ENCODE data around the gene GLCE.

GLCE gene

DNA sequence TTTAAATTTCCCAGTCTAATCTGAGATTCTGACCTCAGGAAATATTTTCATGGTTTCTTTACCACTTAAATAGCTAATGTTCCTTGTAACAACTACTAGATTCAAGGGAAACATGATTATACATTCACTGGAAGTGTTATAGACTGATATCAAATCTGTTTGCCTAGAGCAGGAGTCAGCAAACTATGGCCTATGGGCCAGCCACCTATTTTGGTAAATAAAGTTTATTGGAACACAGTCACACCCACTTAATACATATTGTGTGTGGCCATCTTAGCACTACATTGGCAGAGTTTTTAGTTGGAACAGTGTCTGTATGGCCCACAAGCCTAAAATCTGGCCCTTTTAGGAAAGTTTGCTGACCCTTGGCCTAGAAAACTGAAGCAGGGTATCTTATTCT is 50.1 kb downstream of the GLCE start:
- DNase-seq: no peak

DNA sequence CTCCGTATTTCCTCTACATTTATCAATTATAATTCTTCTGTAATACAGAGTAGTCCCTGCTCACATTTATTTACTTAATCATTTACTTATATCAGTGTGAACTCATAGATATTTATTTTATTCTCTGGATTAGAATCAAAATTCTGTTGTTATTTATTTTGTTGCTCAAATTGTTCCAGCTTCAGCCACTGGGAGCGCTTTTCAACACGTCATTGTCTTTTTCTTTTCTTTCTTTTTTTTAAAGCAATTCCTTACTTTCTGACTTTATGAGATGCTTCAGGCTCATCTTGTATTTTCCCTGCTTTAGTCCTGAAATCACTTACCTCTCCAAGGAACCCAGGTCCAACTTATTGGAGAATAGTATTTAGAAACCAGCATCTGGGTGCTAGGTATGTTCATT is 53.4 kb downstream of the GLCE start:
- DNase-seq: no peak

DNA sequence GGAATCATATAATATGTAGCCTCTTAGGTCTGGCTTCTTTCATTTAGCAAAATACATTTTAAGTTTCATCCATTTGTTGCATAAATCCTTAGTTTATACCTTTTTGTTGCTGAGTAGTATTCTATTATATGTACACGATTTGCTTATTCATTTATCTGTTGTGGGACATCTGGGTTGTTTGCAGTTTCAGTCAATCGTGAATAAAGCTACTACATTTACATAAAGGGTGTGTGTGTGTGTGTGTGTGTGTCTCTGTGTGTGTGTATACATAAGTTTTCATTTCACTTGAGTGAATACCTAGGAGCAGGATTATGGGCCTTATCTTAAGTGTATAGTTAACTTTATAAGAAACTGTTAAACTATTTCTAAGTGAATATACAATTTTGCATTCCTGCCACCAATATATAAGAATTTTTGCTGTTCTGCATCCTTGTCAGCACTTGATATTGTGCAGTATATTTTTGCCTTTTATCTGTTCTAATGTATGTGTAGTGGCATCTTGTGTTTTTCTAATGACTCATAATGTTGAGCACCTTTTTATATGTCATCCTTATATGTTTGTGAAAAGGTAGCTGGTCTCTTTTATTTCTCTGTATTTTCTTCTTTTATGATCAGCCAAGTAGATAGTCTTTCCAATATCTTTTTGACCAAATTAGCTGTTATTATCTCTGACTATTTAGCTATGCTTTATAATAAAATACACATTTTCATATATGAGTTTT is 55.0 kb downstream of the GLCE start:
- no peak for DNase-seq

DNA sequence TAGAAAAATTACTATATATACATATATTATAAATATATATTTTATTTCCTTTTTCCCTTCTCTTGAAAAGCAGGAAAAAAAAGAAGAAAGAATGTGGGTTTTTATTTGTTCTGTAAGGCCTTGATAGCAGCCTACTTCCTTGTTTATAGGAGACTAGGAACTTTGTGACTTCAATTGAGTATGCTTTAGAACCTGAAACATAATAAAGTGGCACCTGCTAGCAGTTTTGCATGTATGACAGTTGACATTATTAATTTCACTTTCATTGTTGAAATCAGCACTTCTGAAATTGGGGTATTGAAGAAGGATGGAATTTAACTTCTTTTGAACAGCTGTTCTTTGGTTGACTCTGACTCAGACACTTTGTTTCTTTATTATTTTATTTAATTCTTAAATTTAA is 56.9 kb downstream of the GLCE start:
- no peak for DNase-seq

DNA sequence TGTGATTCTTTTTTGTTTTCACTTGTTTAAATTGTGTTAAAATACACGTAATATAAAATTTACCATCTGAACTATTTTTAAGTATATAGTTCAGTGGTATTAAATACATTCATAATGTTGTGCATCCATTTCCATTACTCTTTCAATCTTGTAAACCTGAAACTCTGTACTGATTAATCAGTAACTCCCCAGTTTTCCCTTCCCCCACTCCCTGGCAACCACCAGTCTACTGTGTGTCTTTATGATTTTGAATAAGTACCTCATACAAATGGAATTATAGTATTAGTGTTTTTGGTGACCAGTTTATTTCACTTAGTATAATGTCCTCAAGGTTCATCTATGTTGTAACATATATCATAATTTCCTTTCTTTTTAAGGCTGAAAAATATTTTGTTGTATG is 59.3 kb downstream of the GLCE start:
- no peak for DNase-seq

DNA sequence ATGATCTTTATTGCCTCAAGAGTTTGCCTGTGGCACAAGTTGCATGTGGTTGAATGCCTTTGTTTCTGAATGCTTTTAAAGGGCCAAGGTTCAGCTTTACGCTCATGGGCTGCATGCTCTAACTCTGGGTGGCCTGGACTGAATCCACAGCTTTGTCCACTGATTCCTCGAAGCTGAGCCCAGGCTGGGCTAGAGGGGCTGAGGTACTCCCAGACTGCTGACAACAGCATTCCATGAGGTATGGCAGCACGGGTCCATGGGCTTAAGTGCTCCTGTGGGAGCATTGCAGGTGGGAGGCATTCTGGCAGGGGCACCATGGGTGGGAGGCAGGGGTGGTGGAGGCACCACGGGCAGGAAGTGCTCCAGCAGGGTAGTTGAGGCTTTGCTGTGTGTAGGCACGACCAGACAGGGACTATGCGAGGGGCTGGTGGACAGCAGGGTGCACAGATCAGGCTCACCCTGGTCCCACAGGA is 61.6 kb downstream of the GLCE start:
- DNase-seq: no peak

DNA sequence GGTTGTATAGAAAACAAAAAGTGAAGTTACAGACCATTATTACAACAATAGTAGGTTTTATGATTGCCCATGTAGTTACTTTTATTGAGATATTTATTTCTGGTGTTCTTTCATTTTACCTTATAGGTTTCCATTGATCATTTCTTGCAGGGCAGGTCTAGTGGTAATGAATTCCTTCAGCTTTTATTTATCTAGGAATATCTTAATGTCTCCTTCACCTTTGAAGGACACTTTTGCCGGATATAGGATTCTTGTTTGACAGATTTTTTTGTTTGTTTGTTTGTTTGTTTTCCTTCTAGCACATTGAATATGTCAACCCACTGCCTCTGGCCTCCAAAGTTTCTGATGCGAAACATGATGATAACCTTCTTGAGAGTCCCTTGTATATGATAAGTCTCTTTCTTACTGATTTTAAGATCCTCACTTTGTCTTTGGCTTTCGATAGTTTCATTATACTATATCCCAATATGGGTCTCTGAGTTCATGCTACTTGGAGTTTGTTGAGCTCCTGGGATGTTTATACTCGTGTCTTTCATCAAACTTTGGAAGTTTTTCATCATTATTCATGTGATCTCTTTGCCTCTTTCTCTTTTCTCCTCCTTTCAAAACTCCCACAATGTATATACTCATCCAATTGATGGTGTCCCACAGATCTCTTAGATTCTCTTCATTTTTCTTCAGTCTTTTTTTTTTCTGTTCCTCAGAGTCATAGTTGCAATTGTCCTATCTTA is 62.8 kb downstream of the GLCE start:
- DNase-seq: no peak

DNA sequence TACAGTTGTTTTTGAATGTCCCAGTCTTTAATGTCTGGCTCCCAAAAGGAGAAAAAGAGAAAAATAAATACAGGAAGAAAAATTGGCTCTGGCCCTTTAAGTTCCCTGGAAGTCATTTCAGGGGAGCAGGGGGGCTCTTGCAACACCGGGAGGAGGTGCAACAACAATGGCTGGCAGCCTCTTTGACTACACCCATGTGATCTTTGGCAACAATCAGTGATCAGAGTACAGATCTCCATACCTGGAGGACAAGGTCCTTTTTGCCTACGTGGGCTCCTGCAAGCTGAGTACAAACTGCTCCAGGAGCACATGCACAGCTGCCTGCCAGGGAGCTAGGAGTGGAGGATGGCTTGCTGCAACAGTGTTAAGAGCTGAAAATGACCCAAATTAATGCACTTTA is 63.9 kb downstream of the GLCE start:
- no peak for DNase-seq

DNA sequence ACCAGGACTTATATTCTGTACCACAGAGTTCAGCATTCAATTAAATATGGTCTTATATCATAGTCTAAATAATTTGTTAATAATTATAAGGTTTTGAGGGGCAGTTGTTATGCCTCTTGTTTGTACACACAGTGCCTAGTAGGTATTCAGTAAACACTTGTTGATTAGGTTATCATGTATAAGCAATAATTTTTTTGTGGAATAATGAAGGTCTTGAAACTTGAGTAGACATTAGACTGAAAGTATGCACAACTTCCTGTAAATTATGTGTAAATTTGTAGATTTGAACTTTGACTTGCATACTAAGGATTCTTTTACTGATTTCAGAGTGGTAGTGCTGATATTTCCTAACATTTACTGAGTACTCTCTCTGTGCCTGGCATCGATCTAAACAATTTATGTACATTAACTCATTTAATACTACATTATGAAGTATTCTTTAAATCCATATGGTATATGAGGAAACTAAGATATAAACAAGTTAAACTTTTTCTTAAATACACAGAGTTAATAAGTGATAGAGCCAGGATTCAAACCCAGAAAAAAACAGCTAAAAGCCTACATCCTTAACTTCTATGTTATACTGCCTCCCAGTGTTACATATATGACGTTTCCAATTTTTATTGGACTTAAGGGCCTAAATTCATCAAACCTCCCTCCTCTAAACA is 65.1 kb downstream of the GLCE start:
- peak; percentile 25 to 50 for DNase-seq

DNA sequence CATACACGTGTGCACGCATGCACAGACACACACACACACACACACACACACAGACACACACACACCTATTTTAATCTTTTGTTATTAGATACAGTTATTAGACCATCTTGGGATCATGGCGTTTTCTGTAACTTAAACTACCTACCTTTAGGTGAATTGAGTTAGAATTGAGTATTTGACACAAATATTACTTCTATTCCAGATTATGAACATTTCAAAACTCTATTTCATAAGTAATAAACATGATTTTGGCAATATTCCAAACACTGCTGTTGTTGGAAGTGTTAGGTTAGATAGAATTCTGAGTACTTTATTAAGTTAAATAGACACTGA is 65.6 kb downstream of the GLCE start:
- DNase-seq: no peak

DNA sequence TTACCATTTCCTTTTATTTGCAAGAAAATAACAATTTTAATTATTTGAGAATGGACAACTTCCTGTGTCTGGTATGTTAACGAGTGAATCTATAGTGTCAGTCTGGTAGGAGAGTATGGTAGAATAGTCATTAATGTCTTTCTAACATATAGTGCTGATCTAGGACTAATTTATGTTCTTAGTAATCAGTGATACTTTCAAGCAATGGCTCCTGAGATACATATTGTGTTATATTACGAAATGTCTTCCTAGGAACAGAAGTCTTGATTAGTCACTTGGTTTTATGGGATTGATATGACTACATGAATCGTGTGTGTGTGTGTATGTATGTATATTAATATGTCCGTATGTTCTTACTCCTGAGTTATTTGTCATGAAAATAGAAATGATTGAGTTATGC is 71.7 kb downstream of the GLCE start:
- DNase-seq: no peak

DNA sequence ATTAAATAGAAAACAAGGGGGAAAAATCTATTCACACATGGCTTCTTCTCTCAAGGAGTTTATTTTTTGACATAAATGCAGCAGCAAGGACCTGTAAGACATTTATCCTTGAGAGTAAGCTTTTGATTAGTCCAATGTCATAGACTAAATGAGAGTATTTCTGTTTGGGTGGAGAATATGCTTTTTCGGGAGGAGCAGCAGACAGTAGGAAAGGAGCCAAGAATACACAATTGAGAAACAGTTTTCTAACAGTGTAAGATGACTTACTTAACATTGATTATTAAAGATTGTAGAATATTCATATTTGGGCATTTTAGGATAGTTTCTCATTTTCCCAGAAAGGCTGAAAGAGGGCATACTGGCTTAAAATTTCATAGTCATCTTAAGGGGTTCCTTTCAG is 72.3 kb downstream of the GLCE start:
- DNase-seq: no peak

DNA sequence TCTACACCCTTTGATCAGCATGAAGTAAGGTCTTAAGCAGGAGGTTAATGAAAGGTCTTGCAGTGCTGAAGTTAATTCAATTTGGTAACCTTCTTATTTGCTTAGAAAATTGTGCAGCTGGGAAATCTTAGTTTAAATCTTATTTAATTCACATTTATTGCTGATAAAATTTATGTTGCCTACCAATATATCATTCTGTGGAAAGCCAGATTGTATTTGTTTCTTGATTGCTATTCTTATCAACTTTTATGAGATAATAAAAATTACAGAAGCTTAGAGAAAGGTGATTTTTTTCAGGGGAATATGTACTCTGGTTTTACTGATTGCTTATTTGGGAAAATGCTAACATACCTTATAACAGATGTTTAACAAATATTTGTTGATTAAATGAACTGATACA is 74.2 kb downstream of the GLCE start:
- no peak for DNase-seq

DNA sequence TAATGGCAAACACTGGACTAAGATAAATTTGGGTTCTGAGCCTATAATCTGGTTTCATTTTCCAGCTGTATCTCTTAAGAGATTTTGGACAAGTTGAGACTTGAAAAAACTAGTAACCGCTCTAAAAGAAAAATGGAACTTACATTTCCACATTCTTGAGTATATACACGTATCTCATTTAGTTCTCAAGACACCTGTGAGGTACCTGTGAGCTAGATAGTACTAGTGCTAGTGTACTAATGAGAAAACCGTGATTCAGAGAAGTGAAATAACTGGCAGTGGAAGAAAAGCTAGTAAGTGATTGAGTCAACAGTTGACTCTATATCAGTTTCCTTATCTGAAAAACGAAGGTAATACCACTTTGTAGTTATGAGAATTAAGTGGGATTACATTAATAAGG is 76.1 kb downstream of the GLCE start:
- DNase-seq: no peak

DNA sequence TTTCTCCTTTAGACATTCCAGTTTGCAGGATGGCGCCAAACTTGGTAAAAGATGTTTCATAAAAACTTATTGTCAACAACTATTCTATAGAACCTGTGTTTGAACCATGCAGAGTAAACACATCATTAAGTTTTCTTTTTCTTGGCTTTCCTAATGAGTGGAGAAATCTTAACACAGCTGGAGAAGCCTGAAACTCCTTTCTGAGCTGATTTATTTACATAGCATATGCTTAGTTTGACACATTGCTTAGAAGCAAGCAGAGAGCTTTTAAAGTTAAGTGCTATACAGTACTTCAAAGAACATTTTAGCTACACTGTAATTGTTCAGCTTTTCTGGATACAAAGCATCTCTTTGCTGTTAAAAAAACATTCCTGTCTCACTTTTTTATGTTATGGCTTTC is 77.3 kb downstream of the GLCE start:
- DNase-seq: no peak

DNA sequence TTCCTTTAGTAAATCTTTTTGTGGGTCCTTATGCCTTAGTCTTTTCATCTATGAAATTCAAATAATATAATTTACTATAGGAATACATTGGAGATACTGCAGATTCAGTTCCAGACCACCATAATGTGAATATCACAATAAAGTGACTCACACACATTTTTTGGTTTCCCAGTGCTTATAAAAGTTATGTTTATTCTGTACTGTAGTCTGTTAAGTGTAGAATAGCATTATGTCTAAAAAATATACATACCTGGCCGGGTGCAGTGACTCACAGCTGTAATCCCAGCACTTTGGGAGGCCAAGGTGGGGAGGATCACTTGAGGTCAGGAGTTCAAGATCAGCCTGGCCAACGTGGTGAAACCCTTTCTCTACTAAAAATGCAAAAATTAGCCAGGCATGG is 84.4 kb downstream of the GLCE start:
- no peak for DNase-seq

DNA sequence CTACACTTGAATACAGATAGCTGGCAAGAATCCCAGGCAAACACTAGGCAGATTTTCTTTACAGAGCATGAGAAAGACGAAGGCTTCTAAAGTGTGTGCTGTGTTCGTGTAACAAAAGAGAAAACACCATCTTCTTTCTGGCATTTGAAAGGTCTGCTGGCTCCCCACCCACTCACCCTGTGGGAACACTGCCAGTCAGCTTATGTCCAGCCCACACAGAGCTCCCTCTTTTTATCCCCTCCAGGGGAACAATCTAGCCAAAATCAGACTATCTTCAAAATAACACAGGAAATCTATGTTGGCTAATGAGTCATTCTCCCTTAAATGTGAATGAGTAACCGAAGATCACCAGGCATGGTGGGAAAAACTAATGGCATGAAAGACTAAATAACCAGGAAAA is 92.7 kb downstream of the GLCE start:
- DNase-seq: peak in 1 of 2 donors; percentile 15

DNA sequence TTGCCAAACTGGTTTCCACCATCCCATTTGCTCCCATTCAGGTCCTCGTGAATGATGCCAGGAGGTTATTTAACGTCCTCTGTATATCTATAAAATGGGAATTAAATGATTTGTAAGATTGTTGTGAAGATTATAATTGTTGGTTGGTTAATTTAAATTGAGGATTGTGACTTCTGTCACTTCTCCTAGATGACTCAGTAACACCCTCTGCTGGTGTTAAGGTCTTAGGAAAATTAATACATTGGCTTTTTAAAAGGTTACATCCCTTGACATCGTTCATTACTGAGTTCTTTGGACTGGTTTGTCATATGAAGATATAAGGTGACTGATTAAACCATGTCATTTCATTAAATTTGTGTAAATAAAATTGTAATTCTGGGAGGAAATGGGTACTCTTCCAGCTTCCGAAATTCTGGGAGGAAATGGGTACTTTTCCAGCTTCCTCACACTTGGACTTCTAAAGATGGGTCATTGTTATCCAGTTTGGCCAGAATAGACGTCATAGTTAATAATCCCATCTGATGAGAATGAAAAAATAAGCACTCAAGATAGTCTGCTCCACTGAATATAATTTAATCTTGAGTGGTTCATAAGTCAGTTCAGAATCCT is 105.0 kb downstream of the GLCE start:
- DNase-seq: peak; percentile 30 to 58

DNA sequence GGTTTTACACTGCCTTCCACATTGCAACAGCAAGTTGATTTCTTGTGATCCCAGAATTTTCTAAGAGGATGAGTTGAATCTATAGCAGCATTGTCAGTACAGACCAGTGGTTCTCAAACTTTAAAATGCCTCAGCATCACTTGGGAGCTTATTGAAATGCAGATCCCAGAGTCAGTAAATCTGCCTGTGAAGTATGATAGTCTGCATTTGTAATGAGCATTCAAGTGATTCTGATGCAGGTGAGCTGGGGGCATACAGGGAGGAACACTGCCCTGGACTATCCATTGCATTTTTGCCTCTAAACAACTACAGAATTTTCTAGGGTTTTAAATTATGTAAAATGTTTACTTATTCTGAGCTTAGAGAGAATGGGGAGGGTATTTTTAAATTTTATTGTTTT is 110.8 kb downstream of the GLCE start:
- DNase-seq: no peak

DNA sequence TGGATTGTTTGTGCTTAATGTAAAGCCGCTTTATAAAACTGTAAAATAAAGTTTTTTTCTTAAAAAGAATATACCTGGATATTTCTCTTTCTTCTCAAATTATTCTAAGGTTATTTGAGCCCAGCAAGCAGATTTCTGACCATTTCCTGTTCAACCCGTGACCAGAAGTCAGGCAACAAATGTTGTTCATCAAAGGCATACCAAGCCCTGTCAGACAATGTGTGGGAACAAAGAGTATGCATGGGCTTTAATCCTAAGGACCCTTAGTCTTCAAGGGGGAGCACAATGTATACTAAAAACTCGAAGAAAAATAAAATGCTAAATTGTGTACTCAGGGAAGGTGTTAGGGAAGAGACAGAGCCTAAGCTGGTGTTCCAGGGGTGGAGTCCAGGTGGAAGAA is 111.7 kb downstream of the GLCE start:
- no peak for DNase-seq

DNA sequence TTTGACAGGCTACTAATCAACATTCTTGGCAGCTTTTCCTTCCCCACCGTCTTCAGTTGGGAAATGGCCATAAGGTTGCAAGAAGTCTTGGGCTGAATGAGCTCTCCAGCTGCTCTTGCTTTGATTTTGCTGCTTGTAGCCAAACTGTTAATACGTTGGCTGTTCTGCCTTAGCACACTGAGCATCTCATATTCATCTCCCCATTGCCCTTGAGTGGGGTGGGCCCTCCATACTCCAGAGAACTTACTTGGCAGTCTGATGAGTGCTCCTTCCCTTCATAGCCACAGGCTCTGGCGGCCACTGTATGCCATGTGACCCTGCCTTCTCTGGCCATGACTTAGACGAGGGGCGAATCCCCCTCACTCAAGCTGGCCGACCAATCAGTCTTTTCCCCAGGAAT is 112.5 kb downstream of the GLCE start:
- DNase-seq: no peak

DNA sequence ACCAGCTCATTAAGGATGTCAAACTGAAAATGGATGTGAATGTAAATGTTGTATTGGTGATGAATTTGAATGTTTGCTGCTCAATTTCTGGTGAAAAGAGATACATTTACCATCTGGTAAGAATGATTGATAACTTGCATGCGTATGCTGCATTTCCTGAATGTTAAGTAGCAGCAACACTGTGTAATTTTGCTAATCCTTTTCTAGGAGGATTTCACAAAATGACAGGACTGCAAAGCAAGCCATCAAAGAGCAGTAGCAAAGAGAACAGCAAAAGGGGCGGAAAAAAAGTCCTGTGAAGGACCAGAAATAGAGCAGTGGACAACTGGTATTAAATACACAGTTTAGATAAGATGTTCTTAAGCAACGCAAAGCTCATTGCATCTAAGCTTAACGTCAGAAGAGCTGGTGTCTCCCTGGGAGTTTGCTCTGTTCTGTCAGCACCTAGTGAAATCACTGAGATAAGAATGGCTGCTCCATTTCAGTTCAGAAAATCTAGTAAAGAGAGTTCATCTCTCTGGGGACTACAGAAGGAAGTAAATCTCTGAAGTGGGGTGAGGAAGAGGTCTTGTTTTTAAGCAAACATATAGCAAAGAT is 114.7 kb downstream of the GLCE start:
- no peak for DNase-seq

DNA sequence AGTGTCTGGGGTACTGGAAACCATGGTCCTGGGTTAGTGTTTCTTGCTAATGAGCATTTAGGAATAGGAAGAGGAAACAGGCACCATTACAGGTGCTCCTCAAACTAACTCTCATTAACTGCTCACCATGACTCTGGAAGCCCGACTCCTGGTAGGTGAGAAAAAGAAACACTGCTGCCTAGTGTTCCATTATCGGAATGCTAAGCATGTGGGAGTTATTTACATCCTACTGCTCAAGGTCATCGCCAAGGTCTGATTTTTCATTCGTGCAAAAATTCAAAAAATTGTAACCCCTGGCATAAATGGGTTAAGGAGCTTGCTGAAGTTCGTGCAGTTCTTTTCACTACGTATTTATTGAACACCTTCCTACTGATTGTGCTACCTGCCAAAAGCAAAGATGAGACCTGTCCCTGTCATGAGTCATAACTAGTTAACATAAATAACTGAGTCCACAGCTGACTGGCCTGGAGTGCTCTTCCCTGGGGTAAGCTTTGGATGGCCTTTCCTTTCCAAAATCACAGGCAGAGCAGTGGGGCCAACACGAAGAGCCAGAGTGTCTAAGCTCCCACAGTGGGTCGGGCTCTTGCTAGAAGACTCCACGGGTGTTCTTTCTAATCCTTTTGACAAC is 115.6 kb downstream of the GLCE start:
- DNase-seq: no peak
